Mononuclear cell (primary cell): ENCODE results near the gene BAK1. TPM values are rescaled to one million over a fixed set of nuclear protein-coding genes. Genes with fewer than 3 reads are reported as not detected.
A peak's percentile ranks its signal among the peaks of the same experiment; 100 is the strongest.

Source experiments
- H3K27me3 ChIP-seq: 2 replicates; pipeline ENCODE4 v1.6.0; 2011; ENCODE audit warnings: low read length, control low read depth; ENCODE audit not compliant: insufficient read depth
- H3K4me1 ChIP-seq: 2 replicates; pipeline ENCODE4 v1.5.1; 2011; ENCODE audit warnings: mild to moderate bottlenecking, low read length, control low read depth; ENCODE audit not compliant: insufficient read depth
- H3K4me3 ChIP-seq: 2 replicates; pipeline ENCODE4 v1.5.1; 2011; ENCODE audit warnings: mild to moderate bottlenecking, low read length, moderate library complexity
- H3K9me3 ChIP-seq: 2 replicates; pipeline ENCODE4 v1.5.1; 2011; ENCODE audit warnings: low read depth, mild to moderate bottlenecking, control low read depth, low read length
- total RNA-seq: library from RNA; depleted of rRNA; stranded (reverse); fragments of >200 nt; gene quantifications from one replicate; pipeline ENCODE4 v1.2.3, GENCODE V29; 2012

BAK1 gene
- total RNA-seq, result 17.9 TPM

DNA sequence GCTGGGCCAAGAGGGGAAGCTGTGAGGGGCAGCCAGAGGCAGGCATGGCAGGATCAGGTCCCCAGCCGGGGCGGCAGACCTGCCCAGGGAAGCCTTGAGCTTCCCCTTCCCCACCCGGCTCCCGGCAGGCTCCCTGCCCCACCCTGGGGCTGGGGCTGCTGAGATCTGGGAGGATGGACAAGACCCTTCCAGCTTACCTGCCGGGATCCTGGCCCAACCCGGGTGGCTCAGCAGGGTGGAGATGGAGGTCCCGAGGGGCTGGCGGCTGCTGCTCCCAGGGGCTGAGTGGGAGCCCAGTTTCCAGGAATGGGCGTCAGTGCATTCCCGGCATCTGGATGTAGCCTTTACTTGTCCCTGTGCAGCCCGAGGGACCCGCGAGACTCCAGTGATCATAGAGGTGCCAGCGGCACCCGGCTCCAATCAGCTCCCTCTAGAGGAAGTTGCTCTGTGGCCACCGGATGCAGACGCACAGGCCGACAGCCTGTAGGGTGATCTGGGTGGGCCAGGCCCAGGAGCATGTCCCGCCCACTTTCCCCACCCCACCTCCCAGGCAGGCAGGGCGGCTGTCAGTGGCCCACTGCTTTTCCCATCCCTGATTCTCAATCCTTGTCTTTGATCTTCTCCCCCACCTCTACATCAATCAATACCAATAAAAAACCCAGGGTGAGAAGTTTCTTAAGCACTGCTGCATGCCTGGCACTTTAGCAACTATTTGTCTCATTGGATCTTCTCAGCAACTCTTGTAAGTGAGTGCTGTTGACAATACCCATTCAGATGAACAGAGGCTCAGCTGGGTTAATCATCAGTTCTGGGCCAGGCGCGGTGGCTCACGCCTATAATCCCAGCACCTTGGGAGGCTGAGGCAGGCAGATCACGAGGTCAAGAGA, at the start of gene BAK1:
Gene BAK1 (minus strand): TSS at position 449 of the 887 bp plus-strand sequence. CDS start 2,672 bp downstream, outside the sequence.
- no peaks in the 10 kb centered on the region for H3K27me3 ChIP-seq
- H3K4me1 ChIP-seq, result peaks cover 41% of the 10 kb centered on the region
- H3K9me3 ChIP-seq, result no peaks in the 10 kb centered on the region
- H3K4me3 ChIP-seq, result peak within 1 kb of the TSS; percentile 75

DNA sequence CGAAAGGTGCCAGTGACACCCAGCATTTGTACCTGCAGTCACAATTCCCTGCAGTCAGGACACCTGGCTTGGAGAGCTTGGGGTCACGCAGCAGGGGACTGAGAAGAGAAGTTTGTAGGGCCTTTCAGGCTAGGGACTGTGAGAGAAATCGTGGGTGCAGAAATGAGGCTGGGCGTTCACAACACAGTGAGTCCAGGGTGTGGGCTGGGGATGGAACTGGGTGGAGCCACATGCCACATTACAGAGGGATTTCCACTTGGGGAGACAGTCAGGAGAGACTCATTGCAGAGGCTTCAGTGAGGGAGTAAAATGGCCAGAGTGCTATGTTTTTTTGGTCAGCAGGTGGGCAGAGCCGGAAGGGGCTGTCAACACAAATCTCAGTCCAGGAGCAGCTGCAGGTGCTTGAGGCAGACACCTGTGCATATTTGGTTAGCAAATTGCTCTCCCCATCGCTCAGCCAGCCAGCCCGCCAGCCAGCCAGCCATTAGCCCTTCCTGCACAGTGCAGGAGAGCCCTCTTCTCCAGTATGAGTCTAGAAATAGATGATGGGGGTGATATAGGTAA, 48.4 kb upstream of the BAK1 start:
- H3K4me1 ChIP-seq, result peaks cover 18% of the 10 kb centered on the region

GRCh38 chr6:33627876-33628275, 47.8 kb upstream of the BAK1 start:
- H3K27me3 ChIP-seq, result no peaks in the 10 kb centered on the region
- no peaks in the 10 kb centered on the region for H3K9me3 ChIP-seq
- H3K4me1 ChIP-seq, result peaks cover 16% of the 10 kb centered on the region
- no peak overlapping the region for H3K4me3 ChIP-seq

More for the DNA sequence above, 48.4 kb upstream of the BAK1 start:
- no peak overlapping the region for H3K4me3 ChIP-seq
- no peaks in the 10 kb centered on the region for H3K27me3 ChIP-seq
- no peaks in the 10 kb centered on the region for H3K9me3 ChIP-seq

GRCh38 chr6:33624856-33625255, 44.8 kb upstream of the BAK1 start:
- H3K4me1 ChIP-seq, result peaks cover 31% of the 10 kb centered on the region

DNA sequence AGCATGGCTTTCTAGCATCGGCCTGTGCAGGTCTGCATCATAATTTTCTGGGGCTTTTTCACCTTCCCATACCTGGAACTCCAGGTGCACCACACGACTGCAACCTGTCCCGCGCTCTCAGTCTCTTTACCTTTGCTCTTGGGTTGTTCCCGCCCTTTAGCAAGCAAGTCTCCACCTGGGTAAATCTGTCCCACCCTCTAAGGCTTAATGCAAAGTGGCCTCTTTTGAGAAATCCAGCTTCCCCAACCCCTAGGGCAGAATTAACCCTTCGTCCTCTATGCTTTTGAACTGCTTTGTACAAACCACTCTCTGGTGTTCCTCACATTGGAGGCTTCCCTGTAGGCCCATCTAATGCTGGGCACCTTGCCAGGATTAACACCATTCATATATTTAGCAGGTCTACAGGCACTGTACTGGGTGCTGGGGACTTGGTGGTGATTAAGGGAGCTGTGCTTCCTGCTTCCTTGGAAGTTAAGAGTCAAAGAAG, 43.9 kb upstream of the BAK1 start:
- no peak overlapping the region for H3K4me3 ChIP-seq
- H3K27me3 ChIP-seq, result peaks cover 6% of the 10 kb centered on the region
- H3K9me3 ChIP-seq, result no peaks in the 10 kb centered on the region
- H3K4me1 ChIP-seq, result peaks cover 40% of the 10 kb centered on the region

More at GRCh38 chr6:33624856-33625255, 44.8 kb upstream of the BAK1 start:
- H3K9me3 ChIP-seq, result no peaks in the 10 kb centered on the region
- H3K4me3 ChIP-seq, result no peak overlapping the region
- peaks cover 6% of the 10 kb centered on the region for H3K27me3 ChIP-seq

DNA sequence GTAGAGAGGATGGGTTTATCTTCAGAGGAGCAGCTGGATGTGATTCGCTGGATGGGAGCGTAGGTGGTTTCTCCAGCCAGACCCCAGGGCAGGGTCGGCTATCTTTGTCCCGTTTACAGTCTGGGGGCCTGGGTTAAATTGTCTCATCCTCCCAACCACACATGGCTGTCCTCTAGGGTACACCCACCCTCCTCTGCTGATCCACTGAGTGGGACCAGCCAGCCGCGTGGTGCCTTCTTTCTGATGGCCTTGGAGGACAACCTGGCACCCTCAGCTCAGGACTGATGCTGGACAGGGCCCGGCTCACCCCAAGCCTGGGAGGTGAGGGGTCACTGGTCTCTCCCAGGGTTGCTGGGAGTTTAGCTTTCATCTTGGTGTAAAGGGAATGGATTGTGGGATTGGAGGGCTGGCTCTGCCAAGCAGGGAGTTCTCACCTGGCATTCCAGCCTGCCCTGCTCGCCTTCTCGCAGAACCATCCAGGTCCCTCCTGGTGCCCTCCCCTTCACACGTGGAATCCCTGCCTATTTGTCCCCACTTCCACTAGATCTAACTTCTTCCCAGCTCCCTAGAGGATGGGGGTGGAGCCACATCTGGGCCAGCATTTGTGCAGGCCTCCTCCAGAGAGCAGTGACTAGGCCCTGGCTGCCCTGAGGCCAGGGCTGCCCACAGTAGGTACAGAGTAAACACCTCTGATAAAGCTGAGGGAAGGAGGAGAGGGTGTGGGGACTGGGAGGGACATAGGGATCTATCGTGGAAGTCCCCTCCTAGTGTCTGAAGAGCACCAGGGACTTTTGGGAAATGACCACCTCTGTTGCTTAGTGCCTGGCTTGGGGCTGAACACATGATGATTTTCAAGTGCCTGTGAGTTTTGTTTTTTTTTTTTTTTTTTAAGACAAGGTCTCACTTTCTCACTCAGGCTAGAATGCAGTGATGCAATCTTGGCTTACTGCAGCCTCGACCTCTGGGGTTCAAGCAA, 42.7 kb upstream of the BAK1 start:
- H3K27me3 ChIP-seq, result peaks cover 6% of the 10 kb centered on the region
- peaks cover 34% of the 10 kb centered on the region for H3K4me1 ChIP-seq
- H3K9me3 ChIP-seq, result no peaks in the 10 kb centered on the region
- no peak overlapping the region for H3K4me3 ChIP-seq

DNA sequence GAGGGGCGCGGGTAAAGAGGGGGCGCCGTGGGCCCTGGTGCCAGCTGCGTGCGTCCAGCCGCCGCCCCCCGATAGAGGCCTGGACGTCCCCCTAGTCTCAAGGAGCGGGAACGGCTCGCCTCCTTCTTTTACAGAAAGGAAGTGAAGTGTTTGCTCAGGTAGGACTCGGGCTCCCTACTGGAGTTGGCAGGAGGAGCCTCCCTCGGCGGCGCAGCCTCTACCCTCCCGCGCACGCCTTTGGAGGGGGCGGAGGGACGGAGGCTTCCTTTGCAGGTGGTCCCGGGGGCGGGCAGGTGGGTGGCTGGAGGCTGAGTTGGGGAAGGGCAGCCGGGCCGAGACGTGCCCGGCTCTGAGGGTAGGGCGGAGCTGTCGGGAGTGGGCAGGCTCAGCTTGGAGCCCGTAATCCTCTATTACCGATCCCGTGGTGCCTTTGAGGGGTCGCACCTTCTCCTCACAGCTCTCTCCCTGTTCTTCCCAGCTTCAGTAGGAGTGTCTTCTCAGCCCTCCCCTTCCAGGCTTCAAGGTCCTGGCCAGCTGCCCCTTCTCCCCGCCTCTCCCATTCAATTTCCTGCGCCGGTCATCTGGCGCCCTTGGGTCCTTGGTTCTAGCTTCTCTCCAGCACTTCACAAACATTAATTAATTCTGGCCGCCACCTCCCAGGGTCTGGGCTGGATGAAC, 41.8 kb upstream of the BAK1 start:
- peaks cover 6% of the 10 kb centered on the region for H3K27me3 ChIP-seq
- H3K4me1 ChIP-seq, result peaks cover 34% of the 10 kb centered on the region
- H3K9me3 ChIP-seq, result no peaks in the 10 kb centered on the region
- H3K4me3 ChIP-seq, result peak overlapping the region; percentile 65

DNA sequence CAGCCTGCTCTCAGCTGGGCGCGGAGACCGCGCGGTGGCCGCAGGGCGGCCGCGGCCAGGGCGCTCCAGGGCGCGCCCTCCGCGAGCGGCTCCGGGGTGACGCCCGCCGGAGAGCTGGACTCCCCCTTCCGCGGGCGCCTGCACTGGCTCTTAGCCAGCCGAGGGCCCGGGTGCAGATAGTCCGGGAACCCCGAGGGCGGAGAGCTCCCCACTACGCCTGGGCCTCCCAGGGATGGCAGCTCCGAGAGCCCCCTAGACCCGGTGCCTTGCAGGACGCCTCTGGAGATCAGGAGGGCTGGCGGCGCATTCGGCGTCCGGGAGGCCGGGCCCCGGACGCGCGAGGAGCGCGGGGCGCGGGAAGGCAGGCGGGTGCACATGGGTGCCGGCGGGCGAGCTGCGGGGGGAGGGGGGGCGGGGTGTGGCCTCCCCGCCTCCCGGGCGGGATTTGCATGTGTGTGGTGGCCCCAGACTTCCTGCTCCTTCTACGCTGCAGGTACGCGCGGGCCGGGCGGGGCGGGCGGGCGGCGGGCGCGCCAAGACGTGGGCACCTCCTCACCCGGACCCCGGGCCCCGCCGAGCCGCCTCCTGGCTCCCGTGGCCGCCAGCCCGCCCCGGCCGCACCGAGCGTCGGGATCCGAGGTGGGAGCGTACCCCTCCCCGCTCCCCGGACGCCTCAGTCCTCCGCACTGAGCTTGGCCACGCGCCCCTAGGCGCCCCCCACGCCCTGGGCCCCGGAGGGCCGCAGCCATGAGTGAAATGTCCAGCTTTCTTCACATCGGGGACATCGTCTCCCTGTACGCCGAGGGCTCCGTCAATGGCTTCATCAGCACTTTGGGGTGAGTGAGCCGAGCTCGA, 41.0 kb upstream of the BAK1 start, which contains the start of gene ITPR3:
Gene ITPR3 (plus strand): TSS at position 467 of the 855 bp plus-strand sequence. CDS start 281 bp downstream, at position 748.
- peak within 1 kb of the TSS; percentile 65 for H3K4me3 ChIP-seq
- H3K4me1 ChIP-seq, result peaks cover 34% of the 10 kb centered on the region
- peaks cover 6% of the 10 kb centered on the region for H3K27me3 ChIP-seq
- no peaks in the 10 kb centered on the region for H3K9me3 ChIP-seq

DNA sequence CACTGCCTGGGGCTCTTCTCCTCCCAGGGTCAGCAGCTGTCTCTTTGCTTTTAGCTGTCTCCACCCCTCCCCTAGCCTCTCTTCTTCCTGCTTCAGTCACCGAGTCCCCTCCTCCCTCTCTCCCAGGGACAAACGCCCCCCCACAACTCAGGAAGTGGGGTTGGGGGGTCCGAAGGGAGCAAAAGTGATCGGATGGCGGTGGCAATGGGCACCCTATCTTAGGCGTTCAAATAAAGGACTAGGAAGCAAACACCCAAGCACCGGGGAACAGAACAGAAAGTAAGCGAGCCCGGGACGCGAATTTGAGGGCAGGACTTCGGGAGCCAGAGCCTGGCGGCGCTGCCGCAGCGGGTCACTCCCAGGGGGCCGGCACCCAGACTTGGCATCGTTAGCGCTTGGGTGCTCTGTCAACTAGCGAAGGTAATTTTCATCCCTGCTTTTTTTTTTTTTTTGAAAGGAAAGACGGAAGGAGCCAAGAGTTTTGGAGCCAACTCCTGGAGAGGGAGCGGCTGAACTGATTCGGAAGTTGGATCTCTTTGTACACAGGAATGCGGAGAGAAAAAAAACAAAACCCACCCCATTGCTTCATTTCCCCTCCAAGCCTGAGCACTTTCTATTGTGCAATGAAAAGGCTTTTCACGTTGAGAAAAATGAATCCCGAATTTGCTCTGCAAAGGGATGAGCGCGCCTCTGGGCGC, 40.2 kb upstream of the BAK1 start:
- peaks cover 6% of the 10 kb centered on the region for H3K27me3 ChIP-seq
- peak overlapping the region; percentile 65 for H3K4me3 ChIP-seq
- H3K4me1 ChIP-seq, result peaks cover 34% of the 10 kb centered on the region
- H3K9me3 ChIP-seq, result no peaks in the 10 kb centered on the region

- Histone ChIP-seq H3K27me3 (peaks cover 6% of the 10 kb centered on the region), H3K4me3 (no peak overlapping the region), H3K4me1 (peaks cover 34% of the 10 kb centered on the region), H3K9me3 (no peaks in the 10 kb centered on the region)
These were observed 39.2 kb upstream of the BAK1 start for GRCh38 chr6:33619166-33619840.

GRCh38 chr6:33616913-33617312, 36.8 kb upstream of the BAK1 start:
- no peak overlapping the region for H3K4me3 ChIP-seq
- H3K27me3 ChIP-seq, result peaks cover 2% of the 10 kb centered on the region
- no peaks in the 10 kb centered on the region for H3K9me3 ChIP-seq
- peaks cover 22% of the 10 kb centered on the region for H3K4me1 ChIP-seq

GRCh38 chr6:33616113-33616512, 36.0 kb upstream of the BAK1 start:
- peaks cover 17% of the 10 kb centered on the region for H3K4me1 ChIP-seq
- H3K9me3 ChIP-seq, result no peaks in the 10 kb centered on the region
- no peak overlapping the region for H3K4me3 ChIP-seq
- H3K27me3 ChIP-seq, result no peaks in the 10 kb centered on the region
